Epidermal melanocyte (primary cell): ENCODE results near the gene MAPKAPK2.

ENCODE experiments used
- DNase-seq: peaks from one replicate; pipeline ENCODE4 v3.0.0; 2011; ENCODE audit warnings: low spot score; ENCODE audit not compliant: insufficient read length

MAPKAPK2 gene

DNA sequence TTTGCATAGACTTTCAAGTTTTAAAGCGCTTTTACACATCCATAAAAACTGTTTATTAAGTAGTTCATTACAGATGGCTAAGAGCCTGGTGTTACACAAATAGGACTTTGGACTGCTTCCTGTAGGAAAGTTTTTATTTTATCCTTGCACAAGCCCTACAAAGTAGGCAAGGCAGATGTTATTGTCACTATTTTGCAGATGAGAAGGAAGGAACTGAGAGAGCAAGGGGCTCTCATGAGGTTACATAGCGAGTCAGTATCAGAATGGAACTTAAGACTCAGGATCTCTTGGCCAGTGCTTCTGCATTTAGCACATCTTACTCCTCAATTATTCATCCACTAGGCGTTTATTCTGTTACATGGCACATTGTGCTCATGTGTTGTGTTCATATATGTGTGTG, 2.6 kb upstream of the MAPKAPK2 start:
- no peak for DNase-seq

GRCh38 chr1:206683313-206683712, 1.4 kb upstream of the MAPKAPK2 start:
- DNase-seq: no peak

DNA sequence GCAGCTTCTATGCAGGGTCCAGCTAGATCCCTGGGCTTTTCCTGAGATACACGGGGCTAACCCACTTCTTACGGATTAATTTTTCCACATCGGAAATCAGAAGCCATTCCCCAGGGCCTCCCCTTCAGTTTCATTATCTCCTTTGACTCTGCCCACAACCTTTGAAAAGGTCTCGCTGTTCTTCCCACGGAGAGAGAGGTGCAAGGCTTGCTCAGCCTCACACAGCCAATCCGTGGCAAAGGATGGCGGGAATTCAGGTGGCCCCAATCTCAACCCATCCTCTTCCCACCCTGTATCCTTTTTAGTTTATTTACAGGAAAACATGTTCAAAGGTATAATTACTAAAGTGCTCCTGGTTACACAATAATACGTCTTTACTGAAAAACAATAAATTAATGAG, 702 bp upstream of the MAPKAPK2 start:
- DNase-seq: no peak

DNA sequence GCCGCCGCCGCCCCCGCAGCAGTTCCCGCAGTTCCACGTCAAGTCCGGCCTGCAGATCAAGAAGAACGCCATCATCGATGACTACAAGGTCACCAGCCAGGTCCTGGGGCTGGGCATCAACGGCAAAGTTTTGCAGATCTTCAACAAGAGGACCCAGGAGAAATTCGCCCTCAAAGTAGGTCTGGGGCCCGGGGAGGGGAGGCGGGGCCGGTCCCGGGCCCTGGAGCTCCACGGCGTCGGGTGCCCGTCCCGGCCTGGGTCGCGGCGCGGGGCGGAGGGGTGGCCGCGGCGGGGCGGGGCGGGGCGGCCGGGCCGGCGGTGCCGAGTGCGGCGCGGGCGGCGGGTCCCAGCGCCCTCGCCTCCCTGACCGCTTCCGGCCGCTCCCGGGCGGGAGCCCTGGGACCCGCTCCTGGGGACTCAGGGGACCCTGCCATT, 646 bp downstream of the MAPKAPK2 start:
- DNase-seq: peak; percentile 42

DNA sequence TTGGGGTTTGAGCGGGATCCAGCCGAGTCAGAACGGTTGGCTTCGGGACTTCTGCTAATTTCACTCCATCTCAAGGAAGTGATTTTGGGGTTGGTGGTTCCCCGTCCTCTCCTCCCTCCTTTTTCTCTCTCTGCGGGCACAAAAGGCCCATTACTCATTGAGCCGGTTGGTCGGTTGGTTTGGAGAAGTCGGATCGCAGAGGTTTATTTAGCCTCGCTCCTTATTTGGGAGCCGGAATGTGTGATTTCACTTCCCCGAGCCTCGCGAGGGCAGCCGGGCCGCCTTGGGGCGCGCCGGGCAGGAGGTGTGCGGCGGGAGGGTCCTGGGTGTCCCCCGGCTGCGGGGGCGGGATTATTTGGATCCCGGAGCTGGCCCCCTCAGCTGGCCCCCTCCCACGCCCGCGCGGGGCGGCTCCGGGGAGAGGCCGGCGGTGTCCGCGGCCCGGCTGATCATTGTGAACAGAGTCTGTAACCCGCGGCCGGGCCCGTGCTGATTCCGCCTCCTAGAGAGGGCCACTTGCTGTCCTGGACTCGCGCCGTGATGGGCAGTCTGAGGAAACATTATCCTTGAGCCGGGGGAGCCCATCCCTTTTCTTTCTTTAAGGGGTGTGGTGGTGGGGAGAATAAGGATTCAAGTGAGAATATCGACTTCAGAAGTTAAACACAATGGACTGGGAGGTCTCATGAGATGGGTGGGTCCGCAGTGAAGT, 1.2 kb downstream of the MAPKAPK2 start:
- peak; percentile 79 for DNase-seq

GRCh38 chr1:206686478-206687249, 2.0 kb downstream of the MAPKAPK2 start:
- DNase-seq: no peak

GRCh38 chr1:206687251-206687914, 2.7 kb downstream of the MAPKAPK2 start:
- no peak for DNase-seq

- DNase-seq: no peak
Observed at GRCh38 chr1:206687915-206688442, 3.3 kb downstream of the MAPKAPK2 start.

GRCh38 chr1:206690516-206690915, 5.8 kb downstream of the MAPKAPK2 start:
- no peak for DNase-seq

DNA sequence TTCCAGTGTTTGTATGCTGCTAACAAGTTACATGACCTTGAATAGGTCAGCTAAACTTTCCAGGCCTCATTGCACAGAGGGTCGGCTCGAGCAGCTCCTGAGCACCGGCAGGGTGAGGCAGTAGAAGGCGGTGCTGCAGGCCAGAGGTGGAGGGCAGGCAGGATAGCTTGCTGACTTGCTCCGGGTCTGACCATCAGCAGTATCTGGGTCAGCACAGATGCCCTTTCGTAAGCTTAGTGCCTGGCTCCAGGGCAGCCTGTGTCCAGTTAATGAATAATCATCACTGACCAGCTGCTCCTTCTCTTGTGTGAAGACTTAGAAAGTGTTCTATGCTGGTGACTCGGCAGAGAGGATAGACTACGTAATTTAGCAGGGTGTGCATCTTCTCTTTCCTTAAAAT, 6.9 kb downstream of the MAPKAPK2 start:
- DNase-seq: no peak

DNA sequence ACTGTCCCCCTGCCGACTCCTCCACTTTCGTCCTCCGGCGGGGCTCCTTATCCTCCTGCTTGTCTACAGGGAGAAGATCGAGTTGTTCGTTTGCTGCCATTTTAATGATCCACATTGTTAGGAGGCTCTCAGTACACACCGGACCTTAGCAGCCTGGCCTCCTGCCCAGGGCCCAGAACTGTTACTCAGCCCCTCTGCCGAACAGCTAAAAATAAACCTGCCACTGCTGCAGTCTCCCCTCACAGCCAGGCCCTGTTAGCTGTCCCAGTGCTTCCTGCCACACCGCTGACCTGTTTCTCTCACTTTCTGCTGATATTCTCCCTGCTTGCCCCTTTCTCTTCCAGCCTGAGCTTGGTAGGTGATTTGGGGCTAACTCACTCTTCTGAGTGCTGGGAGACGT, 8.3 kb downstream of the MAPKAPK2 start:
- no peak for DNase-seq

DNA sequence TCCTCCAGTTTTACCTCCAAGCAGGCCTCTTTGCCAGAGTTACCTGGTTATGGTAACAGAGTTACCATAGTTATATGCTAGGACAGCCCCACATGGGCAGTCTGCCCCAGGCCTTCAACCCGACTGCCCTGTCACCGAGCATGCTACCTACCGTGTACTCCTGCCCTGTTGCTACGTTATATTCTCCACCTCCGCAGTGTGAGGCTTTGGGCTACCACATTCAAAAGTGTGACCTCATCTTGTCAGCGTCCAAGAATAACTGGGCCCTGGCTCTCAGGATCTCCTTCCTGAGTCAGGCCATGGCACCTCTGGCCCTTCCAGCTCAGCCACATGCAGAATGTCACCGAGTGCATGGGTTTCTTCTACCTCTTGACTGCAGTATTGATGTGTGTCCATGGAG, 8.9 kb downstream of the MAPKAPK2 start:
- DNase-seq: no peak

- no peak for DNase-seq
Observed at GRCh38 chr1:206694171-206695124, 9.7 kb downstream of the MAPKAPK2 start.

GRCh38 chr1:206695733-206696132, 11.0 kb downstream of the MAPKAPK2 start:
- DNase-seq: no peak

GRCh38 chr1:206696812-206697585, 12.3 kb downstream of the MAPKAPK2 start:
- no peak for DNase-seq

DNA sequence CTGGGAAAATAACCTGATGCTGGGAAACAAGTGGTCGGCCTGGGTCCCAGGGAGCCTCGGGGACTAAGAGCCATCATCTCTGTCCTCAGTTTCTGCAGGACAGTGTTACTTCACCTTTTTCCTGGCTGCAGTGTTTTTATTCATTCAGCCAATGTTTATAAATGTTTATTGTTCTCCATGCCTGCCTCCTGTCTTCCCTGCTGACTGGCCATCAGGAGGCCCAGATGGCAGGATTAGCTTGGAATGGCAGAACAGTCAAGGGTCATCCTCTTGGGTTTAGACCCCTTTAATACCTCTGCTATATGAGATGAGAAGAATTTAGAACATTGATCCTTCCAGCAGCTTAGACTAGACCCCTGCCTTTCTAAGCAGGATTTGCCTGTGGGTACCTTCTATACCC, 13.3 kb downstream of the MAPKAPK2 start:
- DNase-seq: no peak

DNA sequence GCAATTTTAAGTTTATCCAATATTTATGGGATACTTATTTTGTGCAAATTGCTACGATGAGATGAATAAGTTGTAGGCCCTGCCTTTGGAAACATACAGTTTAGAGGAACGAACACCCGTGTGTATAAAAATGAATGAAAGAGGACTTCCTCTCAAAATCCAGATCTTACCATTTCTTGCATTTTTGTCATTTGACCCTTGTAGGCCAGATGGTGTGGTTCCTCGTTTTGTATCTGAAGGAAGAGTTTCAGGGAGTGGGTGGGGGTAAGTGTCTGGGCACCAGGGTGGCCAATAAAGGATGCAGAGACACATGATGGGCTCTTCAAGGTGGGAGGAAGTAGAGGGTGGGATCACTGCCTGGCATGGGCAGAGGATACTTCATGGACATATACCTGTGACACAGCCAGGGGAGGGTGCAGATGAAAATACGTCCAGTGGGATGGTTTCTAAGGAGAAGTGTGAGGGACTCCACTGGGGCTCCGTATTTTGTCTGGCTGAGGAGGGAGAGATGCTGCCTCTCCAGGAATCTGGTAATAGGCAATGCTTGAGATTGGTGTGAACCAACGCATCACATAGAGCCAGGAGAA, 14.4 kb downstream of the MAPKAPK2 start:
- no peak for DNase-seq

DNA sequence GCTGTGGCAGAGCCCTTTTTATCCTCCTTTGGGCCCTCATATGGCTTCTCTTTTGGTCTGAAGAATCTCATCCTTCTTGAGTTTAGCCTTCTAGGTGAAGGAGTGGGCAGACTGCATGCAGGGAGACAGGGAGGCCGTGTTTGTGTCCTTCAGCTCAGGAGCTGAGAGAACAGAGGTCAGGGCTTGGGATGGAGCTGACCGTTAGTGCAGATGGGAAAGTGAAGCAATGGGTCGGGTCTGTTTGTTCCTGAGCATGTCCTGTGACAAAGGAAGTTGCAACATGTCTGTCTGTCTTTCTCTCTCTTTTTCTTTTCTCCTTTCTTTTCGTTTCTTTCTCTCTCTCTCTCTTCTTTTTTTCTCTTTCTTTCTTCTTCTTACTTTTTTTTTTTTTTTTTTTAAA, 14.9 kb downstream of the MAPKAPK2 start:
- DNase-seq: no peak

- DNase-seq: no peak
Observed at GRCh38 chr1:206700445-206701036, 15.8 kb downstream of the MAPKAPK2 start.
